Measurements from ENCODE around the gene PSMD11.

DNA sequence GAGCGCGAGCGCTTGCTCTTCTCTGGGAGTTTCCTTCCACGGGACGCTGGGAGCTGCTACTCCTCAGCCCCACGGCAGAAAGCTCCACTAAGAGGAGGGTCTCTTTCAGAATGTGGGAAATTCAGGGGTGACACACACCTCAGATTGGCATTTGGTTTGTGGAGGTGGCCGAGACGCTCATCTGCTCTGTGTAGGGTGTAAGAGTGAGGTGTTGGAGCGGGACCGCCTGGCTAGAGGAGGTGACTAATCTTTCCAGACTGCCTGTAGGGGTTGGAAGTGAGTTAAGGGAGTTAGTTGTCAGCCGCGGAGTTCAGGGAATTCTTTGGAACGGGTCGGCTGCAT, 735 bp downstream of the PSMD11 start:
- TF ChIP-seq, protein P1, sequence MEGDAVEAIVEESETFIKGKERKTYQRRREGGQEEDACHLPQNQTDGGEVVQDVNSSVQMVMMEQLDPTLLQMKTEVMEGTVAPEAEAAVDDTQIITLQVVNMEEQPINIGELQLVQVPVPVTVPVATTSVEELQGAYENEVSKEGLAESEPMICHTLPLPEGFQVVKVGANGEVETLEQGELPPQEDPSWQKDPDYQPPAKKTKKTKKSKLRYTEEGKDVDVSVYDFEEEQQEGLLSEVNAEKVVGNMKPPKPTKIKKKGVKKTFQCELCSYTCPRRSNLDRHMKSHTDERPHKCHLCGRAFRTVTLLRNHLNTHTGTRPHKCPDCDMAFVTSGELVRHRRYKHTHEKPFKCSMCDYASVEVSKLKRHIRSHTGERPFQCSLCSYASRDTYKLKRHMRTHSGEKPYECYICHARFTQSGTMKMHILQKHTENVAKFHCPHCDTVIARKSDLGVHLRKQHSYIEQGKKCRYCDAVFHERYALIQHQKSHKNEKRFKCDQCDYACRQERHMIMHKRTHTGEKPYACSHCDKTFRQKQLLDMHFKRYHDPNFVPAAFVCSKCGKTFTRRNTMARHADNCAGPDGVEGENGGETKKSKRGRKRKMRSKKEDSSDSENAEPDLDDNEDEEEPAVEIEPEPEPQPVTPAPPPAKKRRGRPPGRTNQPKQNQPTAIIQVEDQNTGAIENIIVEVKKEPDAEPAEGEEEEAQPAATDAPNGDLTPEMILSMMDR (conservative IDR thresholded peaks at IDR 0.05; ENCODE audit: low read depth, low read length) = no peak
- TF ChIP-seq EZH2 (IDR thresholded peaks at IDR 0.05; ENCODE audit: low read length, unreplicated experiment) = no peak

Data from PC-3 (cell line).